Activated T-cell treated with anti-CD3 and anti-CD28 coated beads for 48 hours (primary cell): Measurements from ENCODE around the gene GNG3.
"Not testable (repeated sequence)": the region's sequence is repeated elsewhere in the genome, so short reads cannot be mapped to it uniquely, and the experiment has no call there.

ENCODE experiments used
- DNase-seq: peaks from one replicate; pipeline ENCODE4 v3.0.0-alpha.2; 2020; ENCODE audit warnings: low read depth

The GNG3 gene

DNA sequence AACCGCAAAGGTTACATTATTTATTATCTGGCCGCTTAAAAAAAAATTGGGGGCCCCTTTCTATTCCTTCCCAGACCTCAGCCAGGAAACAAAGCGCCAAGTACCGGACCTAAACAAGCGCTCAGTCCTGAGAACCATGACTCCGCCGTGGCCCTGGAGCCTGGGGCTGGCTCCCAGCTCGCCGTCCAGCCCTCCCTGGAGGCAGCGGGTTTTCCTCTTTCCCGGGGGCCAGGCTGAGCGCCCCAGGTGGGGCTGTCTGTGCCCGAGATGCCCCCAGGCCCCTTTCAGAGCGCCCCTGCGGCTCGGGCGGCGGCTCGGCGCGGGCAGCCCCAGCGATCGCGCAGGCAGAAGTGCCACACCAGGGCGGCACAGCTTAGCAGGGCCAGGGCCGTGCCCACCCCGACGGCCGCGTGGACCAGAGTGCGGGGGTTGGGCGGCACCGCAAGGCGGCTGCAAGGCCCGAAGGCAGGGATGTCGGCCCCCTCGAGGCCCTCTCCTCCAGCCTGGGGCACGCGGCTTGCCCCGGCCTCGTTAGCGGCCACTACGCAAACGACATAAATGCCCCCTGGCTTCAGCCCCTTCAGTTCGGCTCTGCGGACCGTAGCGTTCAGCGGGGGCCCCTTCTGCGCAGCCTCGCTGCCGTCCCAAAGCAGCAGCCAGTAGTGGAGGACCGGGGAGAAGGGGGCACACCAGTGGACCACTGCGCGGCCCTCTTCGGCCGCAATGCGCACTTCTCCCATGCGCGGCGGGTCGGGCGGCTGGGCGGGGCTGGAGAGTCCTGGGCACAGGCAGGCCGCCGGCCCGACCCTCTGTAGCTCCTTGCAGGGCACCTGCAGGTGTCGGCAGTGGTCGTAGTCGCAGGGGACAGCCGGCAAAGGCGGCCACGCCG, 19.7 kb upstream of the GNG3 start:
- DNase-seq = no peak

DNA sequence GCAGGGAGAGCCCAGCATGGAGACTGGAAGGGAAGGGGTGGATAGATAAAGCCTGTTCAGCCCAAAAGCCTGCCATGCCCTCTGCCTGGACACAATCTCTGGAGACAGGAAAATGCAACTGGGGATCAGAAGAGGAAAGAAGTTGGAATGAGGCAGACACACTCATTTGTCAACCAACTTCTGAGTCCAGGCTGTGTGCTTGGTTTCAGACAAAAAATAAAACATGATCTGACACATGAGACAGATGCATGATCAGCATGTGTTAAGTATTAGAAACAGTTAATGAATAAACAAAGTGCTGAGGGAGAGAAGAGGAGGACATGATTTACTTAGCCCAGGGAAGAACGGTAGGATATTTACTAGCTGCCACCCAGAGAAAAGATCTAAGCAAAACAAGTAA, 19.0 kb upstream of the GNG3 start:
- no peak for DNase-seq

DNA sequence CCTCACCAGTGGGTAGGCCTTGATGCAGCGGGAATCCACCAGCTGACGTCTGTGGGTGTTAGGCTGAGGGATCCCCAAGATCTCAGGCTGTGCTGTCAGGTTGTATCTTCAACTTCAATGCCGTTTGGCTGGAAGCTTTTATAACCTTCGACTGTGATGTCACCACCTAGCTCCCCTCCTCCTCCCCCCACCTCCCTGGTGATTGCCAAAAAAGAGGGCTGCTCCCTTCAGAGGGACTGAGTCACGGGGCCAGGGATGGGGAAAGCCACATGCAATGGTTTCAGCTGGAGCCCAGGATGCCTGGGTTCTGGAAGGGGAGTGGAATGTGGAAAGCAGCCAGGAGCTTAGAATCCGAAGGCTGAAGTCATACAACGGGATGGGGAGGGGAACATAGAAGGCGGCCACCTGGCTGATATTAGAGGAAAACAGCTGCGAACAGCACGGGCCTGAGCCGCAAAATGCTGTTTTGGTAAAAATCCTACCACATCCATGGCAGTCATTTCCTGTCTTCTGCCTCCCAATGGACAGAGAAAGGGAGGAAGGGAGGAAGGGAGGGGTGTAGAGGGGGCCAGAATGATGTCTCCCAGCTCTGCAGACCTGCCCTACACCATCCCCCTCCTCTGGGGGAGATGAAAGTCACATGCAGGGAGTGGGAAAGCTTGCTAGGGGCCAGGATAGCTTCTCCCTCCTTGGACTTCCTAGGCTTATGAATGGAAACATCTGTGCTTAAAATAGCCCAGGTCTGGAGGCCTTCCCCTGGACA, 17.9 kb upstream of the GNG3 start, which contains the start of gene LRRN4CL:
Gene LRRN4CL, minus strand, starts transcription at position 110 of the 763 bp plus-strand sequence. CDS start 1,022 bp downstream, outside the sequence.
- DNase-seq = no peak

DNA sequence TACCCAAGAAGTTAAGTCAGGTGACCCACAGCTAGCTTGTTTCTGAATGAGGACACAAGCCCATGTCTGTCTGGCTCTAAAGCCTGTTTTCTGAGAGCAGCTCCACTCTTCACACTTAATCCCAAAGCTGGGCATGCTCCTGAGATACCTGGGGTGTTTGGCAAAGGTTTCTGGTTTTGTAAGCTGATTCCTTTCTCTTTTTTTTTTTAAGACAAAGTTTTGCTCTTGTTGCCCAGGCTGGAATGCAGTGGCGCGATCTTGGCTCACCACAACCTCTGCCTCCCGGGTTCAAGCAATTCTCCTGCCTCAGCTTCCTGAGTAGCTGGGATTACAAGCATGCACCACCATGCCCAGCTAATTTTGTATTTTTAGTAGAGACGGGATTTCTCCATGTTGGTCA, 13.9 kb upstream of the GNG3 start:
- not testable (repeated sequence) for DNase-seq

- DNase-seq = peak; percentile 64
These were observed 12.9 kb upstream of the GNG3 start for GRCh38 chr11:62694455-62695167.

DNA sequence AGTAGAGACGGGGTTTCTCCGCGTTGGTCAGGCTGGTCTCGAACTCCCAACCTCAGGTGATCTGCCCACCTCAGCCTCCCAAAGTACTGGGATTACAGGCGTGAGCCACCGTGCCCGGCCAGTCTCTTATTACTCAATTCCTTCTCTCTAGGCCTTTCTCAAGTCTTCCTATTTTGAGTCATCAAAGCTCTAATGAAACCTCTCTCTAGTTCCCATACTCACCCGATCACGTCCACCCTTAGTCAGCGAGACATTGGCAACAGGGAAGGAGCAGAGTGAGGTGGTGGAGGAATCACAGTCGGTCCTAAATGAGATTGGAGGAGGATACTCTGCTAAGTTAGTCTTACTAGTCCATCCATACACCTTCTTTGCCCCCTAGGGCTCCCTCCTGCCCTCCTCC, 5.2 kb upstream of the GNG3 start:
- no peak for DNase-seq

DNA sequence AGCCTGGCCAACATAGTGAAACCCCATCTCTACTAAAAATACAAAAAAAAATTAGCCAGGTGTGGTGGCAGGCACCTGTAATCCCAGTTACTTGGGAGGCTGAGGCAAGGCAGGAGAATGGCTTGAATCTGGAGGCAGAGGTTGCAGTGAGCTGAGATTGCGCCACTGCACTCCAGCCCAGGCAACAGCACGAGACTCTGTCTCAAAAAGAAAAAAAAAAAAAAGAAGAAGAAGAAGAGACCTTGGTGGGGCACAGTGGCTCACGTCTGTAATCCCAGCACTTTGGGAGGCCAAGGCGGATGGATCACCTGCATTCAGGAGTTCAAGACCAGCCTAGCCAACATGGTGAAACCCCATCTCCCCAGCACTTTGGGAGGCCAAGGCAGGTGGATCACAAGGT, 3.6 kb upstream of the GNG3 start:
- not testable (repeated sequence) for DNase-seq

DNA sequence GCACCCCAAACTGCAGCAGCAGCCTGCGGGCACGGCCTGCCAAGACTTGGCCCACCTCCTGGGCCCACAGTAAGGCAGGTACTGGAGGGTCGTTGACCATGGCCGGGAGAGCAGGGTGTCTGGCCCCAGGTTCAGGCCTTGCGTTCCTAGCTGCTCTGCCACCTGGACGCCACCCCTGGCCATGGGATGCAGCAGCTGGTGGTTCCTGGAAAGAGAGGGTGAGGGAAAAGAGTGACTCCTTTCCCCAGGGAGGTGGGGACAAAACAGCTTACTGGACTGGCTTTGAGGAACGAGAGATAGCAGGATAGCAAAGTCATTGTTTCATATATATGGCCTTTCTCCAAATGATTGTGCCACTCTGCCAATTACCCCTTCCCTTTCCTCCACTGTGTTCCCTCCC, 2.1 kb upstream of the GNG3 start:
- no peak for DNase-seq

DNA sequence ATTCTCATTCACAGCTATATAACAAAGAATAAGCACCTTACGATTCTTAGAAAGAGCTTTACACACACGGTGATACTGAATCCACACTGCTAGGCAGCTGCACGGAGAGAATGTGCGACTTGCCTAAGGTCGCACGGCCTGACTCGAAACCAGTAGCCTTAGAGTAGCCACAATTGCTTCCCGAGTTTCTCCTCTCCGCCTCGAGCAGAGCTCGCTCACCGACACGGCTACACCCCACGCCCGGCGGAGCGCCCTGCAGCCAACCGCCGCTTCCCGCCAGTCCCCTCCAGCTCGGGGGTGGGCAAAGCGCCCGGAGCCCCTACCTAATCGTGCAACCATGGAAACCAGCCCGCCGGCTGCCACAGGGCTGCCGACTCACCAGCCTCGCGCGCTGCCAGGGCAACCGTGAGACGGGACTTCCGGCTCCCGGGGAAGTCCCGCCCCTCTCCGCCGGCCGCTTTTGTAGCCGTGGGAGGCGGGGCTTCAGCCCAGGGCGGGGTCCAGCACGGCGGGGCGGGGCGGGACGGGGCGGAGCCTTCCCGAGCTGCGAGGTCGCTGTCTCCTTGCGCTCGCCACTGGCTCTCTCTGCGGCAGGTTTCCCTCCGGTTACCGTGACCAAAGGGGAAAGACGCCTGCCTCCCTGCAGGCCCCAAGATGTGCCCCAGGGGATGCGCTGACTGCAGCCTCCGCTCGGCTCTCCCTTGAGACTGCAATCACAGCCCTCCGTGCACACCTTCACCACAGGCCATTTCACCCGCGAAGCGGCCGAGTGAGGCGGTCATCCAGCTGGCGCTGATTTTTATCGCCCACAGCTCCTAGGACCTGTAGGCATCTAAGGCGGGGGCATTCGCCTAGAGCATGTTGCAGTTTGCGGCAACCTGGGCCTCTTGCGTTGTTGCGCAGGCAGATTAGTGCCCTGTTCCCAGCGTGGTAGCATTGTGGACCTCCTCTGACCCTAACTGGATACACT, 1.3 kb upstream of the GNG3 start:
- peak; percentile 93 for DNase-seq

DNA sequence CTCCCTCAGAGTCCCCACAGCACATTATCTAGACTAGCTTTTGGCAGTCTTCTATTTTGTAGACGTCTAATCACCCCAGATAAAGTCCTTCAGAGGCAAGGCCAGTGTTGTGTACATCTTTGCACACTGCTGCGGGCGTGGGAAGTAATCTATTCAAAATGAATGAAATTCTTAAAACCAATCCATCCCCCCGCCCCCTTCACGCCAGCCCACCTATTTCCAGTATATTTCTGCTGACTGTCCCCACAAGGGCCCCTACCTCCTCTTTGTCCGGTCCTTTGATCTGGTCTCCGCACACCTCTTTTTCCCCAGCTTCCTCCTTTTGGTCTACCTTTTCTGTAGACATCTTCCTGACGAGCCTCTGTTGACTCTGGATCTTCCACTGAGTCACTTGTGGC, 627 bp upstream of the GNG3 start:
- DNase-seq = no peak

DNA sequence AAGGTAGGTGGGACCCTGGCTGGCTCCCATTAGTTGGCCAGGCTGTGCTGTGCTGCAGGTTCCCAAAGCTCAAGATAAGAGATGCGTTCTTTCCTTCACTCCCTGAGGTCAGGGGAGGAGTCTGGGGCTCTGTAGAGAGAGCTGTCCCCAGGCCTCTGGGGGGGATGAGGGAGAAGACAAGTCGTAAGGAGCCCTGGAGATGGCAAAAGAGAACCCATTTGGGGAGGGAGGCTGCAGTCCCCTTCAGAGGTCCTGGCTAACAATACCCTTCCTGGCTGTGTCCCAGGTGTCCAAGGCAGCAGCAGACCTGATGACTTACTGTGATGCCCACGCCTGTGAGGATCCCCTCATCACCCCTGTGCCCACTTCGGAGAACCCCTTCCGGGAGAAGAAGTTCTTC, 916 bp downstream of the GNG3 start:
- no peak for DNase-seq

DNA sequence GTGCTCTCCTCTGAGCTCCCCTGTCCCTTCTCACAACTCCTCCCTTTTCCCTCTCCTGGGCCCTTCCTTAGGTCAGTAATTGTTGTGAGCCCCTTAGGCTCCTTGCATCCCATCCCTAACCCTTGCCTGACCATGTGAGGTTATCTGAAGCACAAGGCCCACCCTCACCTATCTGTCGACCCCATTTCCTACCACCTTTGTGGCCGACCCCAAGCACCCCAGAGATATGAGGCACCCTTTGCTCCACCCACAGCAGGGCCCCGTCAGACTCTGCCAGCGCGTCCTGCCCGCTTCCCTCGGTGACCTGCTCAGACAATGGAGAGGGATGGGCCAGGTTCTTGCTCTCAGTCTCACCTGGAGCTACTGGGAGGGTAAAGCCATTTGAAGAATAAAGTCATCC, 1.3 kb downstream of the GNG3 start:
- DNase-seq = peak; percentile 32

GRCh38 chr11:62709247-62710000, 1.9 kb downstream of the GNG3 start:
- peak; percentile 89 for DNase-seq

DNA sequence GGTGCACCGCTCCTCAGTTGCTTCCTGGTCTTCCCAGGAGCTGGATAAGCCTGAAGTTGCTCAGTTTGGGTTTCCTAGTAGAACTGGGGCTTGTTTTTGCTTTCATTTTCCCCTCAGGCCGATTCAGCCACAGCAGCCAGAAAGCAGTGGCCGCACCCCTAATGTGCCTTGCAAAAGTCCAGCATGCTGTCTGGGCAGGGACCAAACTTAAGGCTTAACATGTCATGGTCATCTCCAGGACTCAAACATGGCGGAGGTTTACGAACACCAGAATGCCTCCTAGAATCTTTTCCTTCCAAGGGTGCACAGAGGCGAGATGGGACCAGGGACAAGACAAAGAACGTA, 2.5 kb downstream of the GNG3 start:
- DNase-seq = peak; percentile 18

GRCh38 chr11:62712276-62712812, 4.9 kb downstream of the GNG3 start:
- DNase-seq = no peak

DNA sequence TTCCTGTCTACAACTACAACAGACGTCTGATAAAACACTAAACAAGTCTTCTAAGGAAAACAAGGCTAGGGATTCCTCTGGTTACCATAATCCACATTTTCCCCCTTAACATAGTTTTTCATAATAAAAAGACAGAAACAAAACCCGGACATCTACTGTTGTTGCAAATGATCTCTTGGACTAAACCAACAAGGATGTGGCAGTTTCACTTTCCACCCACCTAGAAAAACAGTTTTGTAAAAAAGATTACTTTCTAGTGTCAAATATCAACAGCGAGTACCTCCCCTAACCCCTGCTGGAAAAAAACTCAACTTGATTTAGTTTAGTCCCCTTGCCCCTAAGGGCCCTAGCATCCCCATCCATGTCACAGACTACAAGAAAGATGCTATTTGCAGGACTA, 5.4 kb downstream of the GNG3 start:
- DNase-seq = no peak

- no peak for DNase-seq
These were observed 5.9 kb downstream of the GNG3 start for GRCh38 chr11:62713343-62713742.

GRCh38 chr11:62715150-62716130, 8.0 kb downstream of the GNG3 start:
- DNase-seq = no peak

DNA sequence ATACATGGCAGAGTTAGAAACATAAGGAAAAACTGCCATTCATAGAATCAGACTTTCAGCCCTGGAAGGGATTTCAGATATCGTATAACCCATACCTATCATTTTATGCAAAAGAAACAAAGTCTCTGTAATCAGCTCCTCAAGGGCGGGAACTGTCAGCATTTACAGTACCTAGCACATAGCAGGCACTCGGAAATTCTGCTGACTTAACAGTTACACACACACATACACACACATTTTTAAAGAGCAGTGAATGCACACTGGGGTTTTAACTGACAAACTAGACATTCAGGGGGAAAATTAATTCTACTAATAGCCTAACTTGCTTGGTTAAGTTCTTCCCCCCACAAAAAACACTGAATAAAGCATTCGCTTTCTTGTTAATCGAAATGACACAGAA, 8.7 kb downstream of the GNG3 start:
- DNase-seq = no peak
